Ishikawa (cell line): ENCODE measurements around the gene EPYC.

ENCODE experiments used
- CEBPB ChIP-seq: IDR thresholded peaks from 2 replicates; pipeline ENCODE4 v1.6.1; 2012
- CREB1 ChIP-seq: IDR thresholded peaks from 2 replicates; pipeline ENCODE4 v1.6.1; 2012; ENCODE audit warnings: low read depth
- EP300 ChIP-seq: IDR thresholded peaks from 2 replicates; pipeline ENCODE4 v1.6.1; 2012; ENCODE audit warnings: borderline replicate concordance
- FOXM1 ChIP-seq: IDR thresholded peaks from 2 replicates; pipeline ENCODE4 v1.6.1; 2012; ENCODE audit warnings: low read depth, borderline replicate concordance
- MAX ChIP-seq: IDR thresholded peaks from 2 replicates; pipeline ENCODE4 v1.6.1; 2012
- NFIC ChIP-seq: IDR thresholded peaks from 2 replicates; pipeline ENCODE4 v1.6.1; 2012
- RAD21 ChIP-seq: IDR thresholded peaks from 2 replicates; pipeline ENCODE4 v1.6.1; 2012; ENCODE audit warnings: low read depth
- REST ChIP-seq: IDR thresholded peaks from 2 replicates; pipeline ENCODE4 v1.6.1; 2012; ENCODE audit warnings: low read depth, mild to moderate bottlenecking
- TAF1 ChIP-seq: IDR thresholded peaks from 2 replicates; pipeline ENCODE4 v1.6.1; 2012; ENCODE audit warnings: low read depth, mild to moderate bottlenecking
- TCF12 ChIP-seq: IDR thresholded peaks from 2 replicates; pipeline ENCODE4 v1.6.1; 2012; ENCODE audit warnings: low read depth
- TEAD4 ChIP-seq: IDR thresholded peaks from 2 replicates; pipeline ENCODE4 v1.6.1; 2012
- USF1 ChIP-seq: IDR thresholded peaks from 2 replicates; pipeline ENCODE4 v1.6.1; 2012
- YY1 ChIP-seq: IDR thresholded peaks from 2 replicates; pipeline ENCODE4 v1.6.1; 2012; ENCODE audit warnings: low read depth
- ZBTB7A ChIP-seq: IDR thresholded peaks from 2 replicates; pipeline ENCODE4 v1.6.1; 2012; ENCODE audit warnings: low read depth

GRCh38 chr12:90958347-90958746 is 46.4 kb downstream of the EPYC start:
- TF ChIP-seq CREB1: no peak
- TF ChIP-seq TCF12: no peak
- TF ChIP-seq USF1: no peak
- no peak for TF ChIP-seq EP300
- no peak for TF ChIP-seq RAD21
- TF ChIP-seq TEAD4: no peak
- no peak for TF ChIP-seq REST
- TF ChIP-seq YY1: no peak
- TF ChIP-seq FOXM1: no peak
- TF ChIP-seq CEBPB: no peak
- no peak for TF ChIP-seq MAX
- no peak for TF ChIP-seq TAF1
- no peak for TF ChIP-seq NFIC
- TF ChIP-seq ZBTB7A: no peak
